Peyer's patch (tissue), 4 donors: ENCODE measurements around the gene PPM1L. TPM values are rescaled to one million over a fixed set of nuclear protein-coding genes. Genes with fewer than 3 reads are reported as not detected.
"Not testable (repeated sequence)": the region's sequence is repeated elsewhere in the genome, so short reads cannot be mapped to it uniquely, and the experiment has no call there.

Experiments
- DNase-seq, 3 donors: peaks; one replicate each; pipeline ENCODE4 v3.0.0-alpha.2; 2017 to 2019
- H3K27ac ChIP-seq, 4 donors: fragments of 200-600 bp; sonication (generic); one replicate each; pipeline ENCODE4 v1.5.1; 2016 to 2019
- H3K27me3 ChIP-seq, 2 donors: fragments of 200-600 bp; sonication (generic); one replicate each; pipeline ENCODE4 v1.5.1; 2019
- H3K36me3 ChIP-seq, 3 donors: fragments of 200-600 bp; sonication (generic); one replicate each; pipeline ENCODE4 v1.5.1; 2016 to 2019
- H3K4me1 ChIP-seq, 4 donors: fragments of 200-600 bp; sonication (generic); one replicate each; pipeline ENCODE4 v1.5.1; 2016 to 2019
- H3K4me3 ChIP-seq, 4 donors: fragments of 200-600 bp; sonication (generic); 1 replicate in 3 of 4; 2 replicates in 1 of 4; pipeline ENCODE4 v1.5.1; 2016 to 2019; ENCODE audit warnings: mild to moderate bottlenecking in 1 of 4
- H3K9me3 ChIP-seq, 4 donors: fragments of 200-600 bp; sonication (generic); one replicate each; pipeline ENCODE4 v1.5.1; 2016 to 2019; ENCODE audit warnings: mild to moderate bottlenecking in 1 of 4
- CTCF ChIP-seq, 6 experiments: fragments of 450-650 bp in 4 of 6; fragments of 200-600 bp in 2 of 6; sonication (generic) in 1 of 6; IDR thresholded peaks; one replicate each; pipeline ENCODE4 v1.5.1; 2017 to 2019; ENCODE audit warnings: antibody characterized with exemption in 6 of 6, mild to moderate bottlenecking in 3 of 6, moderate library complexity in 1 of 6
- POLR2A ChIP-seq, 2 donors: fragments of 450-650 bp; IDR thresholded peaks; one replicate each; pipeline ENCODE4 v1.5.1; 2017; ENCODE audit warnings: antibody characterized with exemption in 2 of 2, mild to moderate bottlenecking in 2 of 2, moderate library complexity in 2 of 2
- total RNA-seq, 4 donors: library from RNA; depleted of rRNA; stranded (reverse); fragments of >200 nt; gene quantifications; one replicate each; pipeline ENCODE4 v1.1.0, GENCODE V29; 2016

PPM1L gene
- total RNA-seq, 4 donors from 2014 or later, result 8.4 to 17.8 (median 12.7) TPM

- no peaks in the 10 kb centered on the region for H3K4me1 ChIP-seq
- H3K9me3 ChIP-seq, result no peaks in the 10 kb centered on the region
- H3K27ac ChIP-seq, result no peak overlapping the region
- no peaks in the 10 kb centered on the region for H3K36me3 ChIP-seq
- no peaks in the 10 kb centered on the region for H3K27me3 ChIP-seq
- no peak for TF ChIP-seq POLR2A (IDR thresholded peaks at IDR 0.05)
- no peak for TF ChIP-seq CTCF (IDR thresholded peaks at IDR 0.05)
- DNase-seq, result no peak
- no peak overlapping the region for H3K4me3 ChIP-seq
Measured at GRCh38 chr3:160982491-160982890, 226.5 kb downstream of the PPM1L start.

- H3K27ac ChIP-seq, H3K36me3 ChIP-seq, H3K27me3 ChIP-seq, DNase-seq, H3K4me3 ChIP-seq, H3K4me1 ChIP-seq, H3K9me3 ChIP-seq: not testable (repeated sequence)
Measured at GRCh38 chr3:160983900-160984299, 227.9 kb downstream of the PPM1L start.

GRCh38 chr3:160986069-160986468 lies 230.0 kb downstream of the PPM1L start:
- Histone ChIP-seq H3K4me1 (no peaks in the 10 kb centered on the region), H3K9me3 (no peaks in the 10 kb centered on the region), H3K27ac (no peak overlapping the region), H3K27me3 (no peaks in the 10 kb centered on the region), H3K36me3 (no peaks in the 10 kb centered on the region), H3K4me3 (no peak overlapping the region)
- TF ChIP-seq POLR2A (IDR thresholded peaks at IDR 0.05), result no peak
- TF ChIP-seq CTCF (IDR thresholded peaks at IDR 0.05), result no peak
- no peak for DNase-seq

- Histone ChIP-seq H3K36me3 (no peaks in the 10 kb centered on the region), H3K27ac (no peak overlapping the region), H3K27me3 (no peaks in the 10 kb centered on the region), H3K4me1 (no peaks in the 10 kb centered on the region), H3K4me3 (no peak overlapping the region), H3K9me3 (no peaks in the 10 kb centered on the region)
- DNase-seq, result no peak
- TF ChIP-seq CTCF (IDR thresholded peaks at IDR 0.05), result no peak
- TF ChIP-seq POLR2A (IDR thresholded peaks at IDR 0.05), result no peak
Measured at GRCh38 chr3:160987982-160988964, 232.2 kb downstream of the PPM1L start.

- no peak for DNase-seq
- H3K36me3 ChIP-seq, result no peaks in the 10 kb centered on the region
- TF ChIP-seq POLR2A (IDR thresholded peaks at IDR 0.05), result no peak
- TF ChIP-seq CTCF (IDR thresholded peaks at IDR 0.05), result no peak
Measured at GRCh38 chr3:160990446-160990845, 234.4 kb downstream of the PPM1L start.

GRCh38 chr3:160992712-160993111 lies 236.7 kb downstream of the PPM1L start:
- no peaks in the 10 kb centered on the region for H3K9me3 ChIP-seq
- no peak overlapping the region for H3K4me3 ChIP-seq
- no peak for TF ChIP-seq POLR2A (IDR thresholded peaks at IDR 0.05)
- TF ChIP-seq CTCF (IDR thresholded peaks at IDR 0.05), result no peak
- no peaks in the 10 kb centered on the region for H3K27me3 ChIP-seq
- no peak overlapping the region for H3K27ac ChIP-seq
- H3K4me1 ChIP-seq, result no peaks in the 10 kb centered on the region
- no peaks in the 10 kb centered on the region for H3K36me3 ChIP-seq
- no peak for DNase-seq

More at GRCh38 chr3:160990446-160990845, 234.4 kb downstream of the PPM1L start:
- H3K9me3 ChIP-seq, result no peaks in the 10 kb centered on the region
- no peak overlapping the region for H3K27ac ChIP-seq
- H3K4me1 ChIP-seq, result no peaks in the 10 kb centered on the region
- H3K27me3 ChIP-seq, result no peaks in the 10 kb centered on the region
- no peak overlapping the region for H3K4me3 ChIP-seq
